NCI-H460 (cell line): ENCODE data around the gene LRMDA. TPM values are rescaled to one million over a fixed set of nuclear protein-coding genes. Genes with fewer than 3 reads are reported as not detected.
"Not testable (repeated sequence)": the region's sequence is repeated elsewhere in the genome, so short reads cannot be mapped to it uniquely, and the experiment has no call there.

Experiments used
- DNase-seq: peaks from one replicate; pipeline ENCODE4 v3.0.0-alpha.2; 2016; ENCODE audit warnings: low read depth; ENCODE audit errors: extremely low read depth
- total RNA-seq: library from RNA; depleted of rRNA; stranded (reverse); fragments of >200 nt; shearing (Covaris generic); gene quantifications from 2 replicates; pipeline ENCODE4 v1.2.3, GENCODE V29; 2014

LRMDA gene
- total RNA-seq, 1 experiment from 2014 or later, result 0.99 TPM

- DNase-seq, result no peak
Measured at GRCh38 chr10:76047521-76047920, 616.1 kb downstream of the LRMDA start.

DNA sequence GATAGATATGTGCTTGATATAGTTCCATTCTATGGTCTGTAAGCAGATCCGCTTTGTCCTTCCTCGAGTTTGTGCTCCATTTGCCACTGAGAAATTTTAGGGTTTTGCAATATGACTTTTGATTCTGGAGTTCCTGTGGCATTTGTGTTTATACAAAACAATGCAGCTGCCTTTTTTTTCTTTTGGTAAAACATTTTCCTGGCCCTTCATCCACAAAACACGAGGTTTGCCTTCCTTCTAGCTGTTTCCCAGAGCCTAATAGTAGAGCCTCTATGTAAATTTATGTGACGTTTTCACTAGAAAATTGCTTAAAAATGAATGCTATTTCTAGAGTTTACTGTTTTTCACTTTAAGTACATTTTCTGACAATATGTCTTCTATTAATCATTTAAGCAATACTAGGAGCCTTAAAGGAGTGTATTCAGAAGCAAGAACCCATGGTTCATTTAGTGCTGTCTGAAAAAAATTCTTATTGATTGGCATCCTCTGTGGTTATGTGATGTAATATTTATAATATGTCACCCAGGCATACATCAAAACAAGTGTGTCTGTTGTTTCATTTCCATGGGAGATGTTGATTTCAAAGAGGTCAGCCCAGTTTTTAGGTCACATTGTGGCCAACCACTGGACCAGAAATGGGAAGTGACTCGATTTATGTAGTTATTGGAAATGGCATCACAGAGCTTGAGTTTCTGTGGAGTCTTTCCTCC, 618.3 kb downstream of the LRMDA start:
- no peak for DNase-seq

- DNase-seq, result no peak
Measured at GRCh38 chr10:76050291-76050625, 618.8 kb downstream of the LRMDA start.

- DNase-seq, result no peak
Measured at GRCh38 chr10:76051007-76051936, 619.8 kb downstream of the LRMDA start.

DNA sequence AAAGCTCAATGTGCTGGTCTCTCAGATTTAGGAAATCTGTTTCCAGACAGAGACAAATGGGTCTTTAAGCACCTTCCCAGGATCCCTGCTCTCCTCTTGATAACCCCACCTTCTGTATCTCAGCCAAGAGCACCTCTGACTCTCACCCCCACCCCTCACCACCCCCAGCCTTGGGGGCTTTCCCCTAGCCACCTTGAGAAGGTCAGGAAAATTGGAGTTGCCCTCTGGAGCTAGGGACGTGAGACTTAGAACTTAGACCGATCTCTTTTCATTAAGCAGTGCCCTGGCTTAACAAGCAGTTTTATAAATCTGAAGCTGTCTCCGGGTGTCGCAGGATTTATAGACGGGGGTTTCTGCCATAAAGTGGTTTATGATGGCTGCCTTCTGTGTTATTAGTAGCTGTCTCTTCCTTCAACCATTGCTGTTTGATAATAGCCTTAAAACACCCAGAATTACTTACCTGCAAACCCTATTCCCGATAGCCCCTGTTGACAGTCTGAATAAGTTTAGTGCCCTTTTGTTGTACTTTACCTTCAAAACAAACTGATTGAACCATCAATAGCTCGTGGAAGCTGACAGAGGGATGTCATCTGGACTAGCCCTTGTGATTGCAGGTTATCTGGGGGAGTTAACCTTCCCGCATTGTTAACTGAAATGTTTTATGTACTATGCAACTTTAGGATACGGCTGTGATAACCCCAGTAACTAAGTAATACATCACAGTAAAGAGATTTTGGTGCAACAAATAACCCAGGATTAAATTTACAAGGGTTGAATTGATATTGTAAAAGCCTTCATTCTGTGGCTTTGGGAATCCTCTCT, 621.5 kb downstream of the LRMDA start:
- DNase-seq, result no peak

DNA sequence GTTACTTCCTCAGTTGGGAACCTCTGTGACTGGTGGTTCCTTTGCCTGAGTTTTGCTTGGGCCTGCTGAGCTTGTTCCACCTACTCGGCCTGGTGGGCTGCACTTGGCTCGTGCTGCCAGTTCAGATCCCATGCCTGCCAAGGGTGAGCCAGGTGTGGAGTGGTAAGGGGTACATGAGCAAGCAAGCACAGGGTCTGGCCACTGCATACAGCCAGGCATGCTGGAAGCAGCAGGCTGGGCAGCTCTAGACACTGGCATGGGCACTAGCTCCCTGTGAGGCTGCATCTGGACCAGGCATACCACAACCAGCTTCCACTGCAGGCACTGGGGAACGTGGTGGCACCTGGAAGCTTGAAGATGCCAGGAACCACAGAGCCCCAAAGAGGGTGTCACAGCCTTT, 624.0 kb downstream of the LRMDA start:
- no peak for DNase-seq

DNA sequence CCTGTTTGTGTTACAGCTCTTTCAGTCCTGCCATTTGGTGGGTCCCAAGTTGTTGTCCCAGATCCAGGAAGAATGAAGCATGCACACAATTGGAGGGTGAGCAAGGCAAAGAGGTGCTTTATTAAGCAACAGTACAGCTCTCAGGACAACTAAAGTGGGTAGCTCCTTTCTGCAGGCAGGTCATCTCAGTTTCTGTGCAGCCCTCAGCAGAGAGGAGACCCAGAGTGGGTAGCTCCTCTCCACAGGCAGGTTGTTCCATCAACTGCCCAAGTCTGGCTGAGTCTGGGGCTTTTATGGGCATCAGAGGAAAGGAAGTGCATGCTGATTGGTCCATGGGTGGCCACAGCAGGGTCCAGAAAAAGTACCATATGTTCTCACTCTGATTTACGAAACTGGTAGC, 624.5 kb downstream of the LRMDA start:
- no peak for DNase-seq

DNA sequence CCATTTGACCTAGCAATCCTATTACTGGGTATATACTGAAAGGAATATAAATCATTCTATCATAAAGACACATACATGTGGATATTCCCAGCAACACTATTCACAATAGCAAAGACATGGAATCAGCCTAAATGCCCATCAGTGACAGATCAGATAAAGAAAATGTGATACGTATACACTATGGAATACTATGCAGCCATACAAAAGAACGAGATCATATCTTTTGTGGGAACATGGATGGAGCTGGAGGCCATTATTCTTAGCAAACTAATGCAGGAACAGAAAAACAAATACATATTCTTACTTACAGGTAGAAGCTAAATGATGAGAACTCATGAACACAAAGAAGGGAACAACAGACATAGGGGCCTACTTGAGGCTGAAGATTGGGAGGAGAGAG, 629.6 kb downstream of the LRMDA start:
- DNase-seq, result not testable (repeated sequence)

- DNase-seq, result no peak
Measured at GRCh38 chr10:76066457-76066856, 635.0 kb downstream of the LRMDA start.

DNA sequence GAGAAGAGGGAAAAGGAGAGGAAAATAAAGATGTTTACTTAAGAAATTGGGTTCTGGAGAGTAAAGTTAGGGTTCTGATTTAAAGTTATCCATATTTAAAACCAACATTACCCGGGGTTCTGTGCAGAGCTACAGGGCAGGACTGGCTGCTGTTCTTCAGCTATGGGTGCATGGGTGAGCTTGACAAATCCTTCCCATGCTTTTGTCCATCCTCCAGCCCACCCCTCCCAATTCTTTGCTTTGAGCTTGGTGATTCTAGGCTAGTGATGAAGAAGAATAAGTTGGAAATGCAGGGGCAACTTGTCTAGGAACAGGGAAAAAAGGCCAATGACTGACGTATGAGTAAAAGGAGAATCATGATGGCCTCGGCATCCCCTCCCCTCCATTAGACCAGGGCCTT, 636.0 kb downstream of the LRMDA start:
- no peak for DNase-seq

DNA sequence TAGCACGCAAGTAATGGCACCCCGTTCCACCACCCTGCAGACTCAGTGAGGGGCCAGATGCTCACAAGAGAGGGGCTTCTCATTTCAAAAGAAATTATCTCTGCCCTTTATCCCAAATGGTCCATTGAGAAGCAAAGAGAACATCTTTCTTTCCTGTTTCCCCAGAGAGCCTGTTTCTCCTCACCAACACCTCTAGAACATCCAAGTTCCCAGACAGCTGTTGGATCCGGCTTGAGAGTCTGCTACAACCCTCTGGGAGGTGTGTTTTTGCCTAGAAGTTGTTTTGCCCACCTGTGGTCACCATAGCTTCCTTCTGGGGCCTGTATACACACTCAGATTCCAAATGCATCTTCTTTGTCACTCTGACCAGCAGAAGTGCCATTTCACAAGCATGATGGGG, 637.4 kb downstream of the LRMDA start:
- no peak for DNase-seq

- DNase-seq, result no peak
Measured at GRCh38 chr10:76070916-76071315, 639.5 kb downstream of the LRMDA start.

DNA sequence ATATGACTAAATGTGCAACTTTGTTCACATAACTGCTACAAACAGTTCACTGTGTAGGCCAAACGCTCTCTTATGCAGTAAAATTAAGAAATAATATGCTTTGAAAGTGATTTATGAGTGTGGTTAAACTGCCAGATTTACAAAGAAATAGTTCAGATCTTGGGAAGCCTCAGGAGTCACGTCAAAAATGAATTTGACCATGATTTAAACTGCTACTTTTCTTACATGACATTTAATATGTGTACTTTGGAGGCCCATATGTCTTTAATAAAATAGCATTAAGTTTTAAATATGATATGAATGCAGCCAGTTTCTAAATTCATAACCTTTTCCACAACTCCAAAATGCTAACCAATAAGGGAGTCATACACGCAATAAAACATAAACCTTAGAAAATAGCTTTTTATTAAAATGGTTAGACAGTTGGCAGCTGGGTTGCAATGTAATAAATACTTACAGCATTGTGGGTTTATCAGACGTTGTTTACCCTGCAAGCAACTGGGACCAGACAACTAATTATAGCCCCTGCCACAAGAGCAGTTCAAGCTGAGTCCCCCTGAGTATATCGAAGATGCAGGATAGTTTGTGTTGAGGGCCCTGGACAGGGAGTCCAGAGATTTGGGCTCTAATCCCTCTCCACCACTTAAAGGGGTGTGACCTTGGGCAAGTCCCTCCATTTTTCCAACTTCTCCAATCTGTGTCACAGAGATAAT, 640.4 kb downstream of the LRMDA start:
- DNase-seq, result no peak

DNA sequence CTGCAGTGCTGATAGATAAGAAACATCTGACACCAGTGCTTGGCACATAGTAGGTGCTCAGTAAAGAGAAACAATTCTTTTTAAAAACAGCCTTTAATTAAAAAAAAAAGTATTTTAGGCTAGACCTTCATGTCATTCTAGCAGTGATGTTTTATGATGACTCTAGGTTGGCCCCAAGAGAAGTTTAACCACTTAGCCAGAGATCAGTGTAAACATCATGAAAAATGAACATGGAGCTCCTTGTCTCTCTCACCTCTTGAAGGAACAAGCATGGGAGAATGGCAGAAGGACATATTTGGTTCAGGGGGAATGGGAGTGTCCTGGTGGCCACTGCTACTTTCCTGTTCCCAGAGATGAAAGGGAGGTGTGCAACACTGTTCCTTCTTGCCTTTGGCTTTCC, 641.0 kb downstream of the LRMDA start:
- no peak for DNase-seq

- DNase-seq, result no peak
Measured at GRCh38 chr10:76073524-76073923, 642.1 kb downstream of the LRMDA start.

GRCh38 chr10:76074659-76075058, 643.2 kb downstream of the LRMDA start:
- DNase-seq, result no peak

- DNase-seq, result no peak
Measured at GRCh38 chr10:76080451-76080850, 649.0 kb downstream of the LRMDA start.

- no peak for DNase-seq
Measured at GRCh38 chr10:76080991-76081390, 649.6 kb downstream of the LRMDA start.

DNA sequence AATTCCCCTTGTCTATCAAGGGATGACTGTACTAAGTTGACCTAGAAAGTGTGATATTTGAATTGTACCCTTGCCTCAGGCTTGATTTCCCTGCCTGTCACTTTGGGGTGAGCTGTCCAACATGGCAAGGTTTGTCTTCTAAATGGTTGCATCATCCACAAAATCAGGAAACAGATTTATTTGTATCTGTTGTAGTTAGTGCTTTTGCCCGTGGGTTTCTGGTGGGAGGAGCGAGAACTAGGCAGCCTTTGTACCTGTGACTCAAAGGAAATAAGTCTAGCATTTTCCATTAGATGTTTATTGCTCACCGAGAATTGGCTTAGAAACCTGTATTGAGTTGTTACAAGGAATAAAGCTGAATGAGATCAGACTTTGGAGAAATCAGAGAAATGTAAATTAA, 650.8 kb downstream of the LRMDA start:
- no peak for DNase-seq

DNA sequence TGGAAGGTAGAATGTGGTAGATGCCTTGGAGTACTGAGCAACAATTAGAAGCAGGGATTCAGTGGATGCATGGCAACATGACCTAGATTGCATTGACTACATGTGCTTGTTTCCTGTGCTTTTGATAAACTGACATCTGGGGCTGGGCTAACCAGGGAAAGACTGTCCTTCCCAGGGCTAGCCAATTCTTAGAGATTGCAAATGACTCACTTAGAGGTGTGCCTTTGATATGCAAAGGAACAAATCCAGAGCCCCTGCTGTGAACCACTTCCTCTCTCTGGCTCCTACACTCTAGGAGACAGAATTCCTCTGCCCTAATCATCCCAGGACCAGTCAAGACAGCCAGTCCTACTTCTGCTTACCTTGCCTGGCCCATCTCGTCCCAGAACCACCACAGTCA, 651.5 kb downstream of the LRMDA start:
- DNase-seq, result no peak
